HCT116 (cell line): Measurements from ENCODE around the gene CACNA2D3.

ENCODE experiments used
- CTCF ChIP-seq, 3 experiments: fragments of 200-600 bp in 1 of 3; sonication (generic) in 1 of 3; IDR thresholded peaks in 2 of 3; conservative IDR thresholded peaks in 1 of 3; 2 replicates each; pipeline ENCODE4 v1.5.1; 2012 to 2017; ENCODE audit warnings: low read depth in 2 of 3, low read length in 2 of 3, antibody characterized with exemption in 1 of 3, borderline replicate concordance in 1 of 3, control low read depth in 1 of 3, mild to moderate bottlenecking in 1 of 3, mixed read lengths in 1 of 3, mixed run types in 1 of 3, moderate library complexity in 1 of 3; ENCODE audit not compliant: insufficient read depth in 1 of 3
- EZH2 ChIP-seq: fragments of 200-600 bp; sonication (generic); IDR thresholded peaks from 2 replicates; pipeline ENCODE4 v1.6.1; 2017; ENCODE audit warnings: antibody characterized with exemption, mixed run types
- POLR2AphosphoS5 ChIP-seq: IDR thresholded peaks from 2 replicates; pipeline ENCODE4 v1.6.1; 2011; ENCODE audit warnings: mild to moderate bottlenecking, low read depth, low read length, moderate library complexity
- RAD21 ChIP-seq: IDR thresholded peaks from 2 replicates; pipeline ENCODE4 v1.6.1; 2012; ENCODE audit warnings: low read depth, mild to moderate bottlenecking

- no peak for TF ChIP-seq CTCF (IDR thresholded peaks at IDR 0.05 in 2 of 3, conservative IDR thresholded peaks at IDR 0.05 in 1 of 3; ENCODE audit: borderline replicate concordance in 1 of 3, insufficient read depth in 1 of 3, low read depth in 2 of 3, low read length in 2 of 3)
- TF ChIP-seq EZH2, result no peak
- TF ChIP-seq RAD21, result no peak
- TF ChIP-seq POLR2AphosphoS5, result no peak
Observed at GRCh38 chr3:54520060-54520459, 397.7 kb downstream of the CACNA2D3 start.
